Measurements from ENCODE around the gene COLEC11. TPM values are rescaled to one million over a fixed set of nuclear protein-coding genes. Genes with fewer than 3 reads are reported as not detected.

Gene COLEC11
- total RNA-seq, 1 experiment from 2014 or later: 0.39 TPM

DNA sequence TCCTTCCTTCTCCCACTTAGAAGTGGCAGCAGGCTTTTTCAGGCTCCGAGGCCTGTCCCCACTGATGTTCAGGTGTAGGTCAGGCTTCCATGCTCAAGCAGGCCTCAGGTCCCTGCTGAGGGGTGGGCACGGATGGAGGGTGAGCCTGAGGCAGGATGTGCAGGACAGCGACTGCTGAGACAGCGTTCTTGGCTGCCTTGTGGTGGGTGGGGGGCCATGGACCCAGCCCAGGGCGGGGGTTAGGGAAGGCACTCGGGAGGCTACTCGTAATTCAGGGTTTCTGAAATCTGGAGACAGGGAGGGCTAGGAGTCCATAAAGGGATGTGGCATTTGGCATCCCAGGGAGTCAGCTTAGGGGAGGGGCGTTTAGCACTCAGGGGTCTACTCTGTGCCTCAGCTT, 30.3 kb downstream of the COLEC11 start:
- H3K79me2 ChIP-seq (ENCODE audit: insufficient read depth, low read length): no peaks in the 10 kb centered on the region
- no peaks in the 10 kb centered on the region for H3K9me3 ChIP-seq (ENCODE audit: control insufficient read depth, low read depth, low read length)
- no CpG with 5 or more reads among the region's 8 CpGs for WGBS (ENCODE audit: extremely low coverage, insufficient read length, low lambda C conversion rate)
- no peak overlapping the region for H4K91ac ChIP-seq (ENCODE audit: insufficient read length, low read depth, low read length)
- no peak overlapping the region for H3K4me2 ChIP-seq (ENCODE audit: insufficient read depth, insufficient read length, low read length)
- H3K4me1 Mint-ChIP-seq: peaks cover 12% of the 10 kb centered on the region in 2 experiments
- H2BK15ac ChIP-seq (ENCODE audit: low read depth, low read length): no peak overlapping the region
- peaks cover 11 to 12% of the 10 kb centered on the region in 2 experiments; a peak in 4 of 5 replicates for H3K9me3 Mint-ChIP-seq
- no peaks in the 10 kb centered on the region for H3K23me2 ChIP-seq (ENCODE audit: insufficient read length, low read depth, low read length, poor library complexity, severe bottlenecking)
- no peak overlapping the region for H3K9ac ChIP-seq (ENCODE audit: extremely low read depth, insufficient read length, low read length)
- no peak overlapping the region for H3K14ac ChIP-seq (ENCODE audit: insufficient read depth, low read length)
- H4K20me1 ChIP-seq (ENCODE audit: control insufficient read depth, insufficient read depth, insufficient read length): no peaks in the 10 kb centered on the region
- H3K4ac ChIP-seq (ENCODE audit: low read depth, low read length): no peak overlapping the region
- no peak overlapping the region for H4K5ac ChIP-seq (ENCODE audit: insufficient read length, low read depth, low read length)
- H3K27me3 Mint-ChIP-seq (ENCODE audit: low read depth): peaks cover 4% of the 10 kb centered on the region
- H3K36me3 Mint-ChIP-seq (ENCODE audit: insufficient read depth in 1 of 3, low read depth in 3 of 3): no peaks in the 10 kb centered on the region
- H4K8ac ChIP-seq (replicated peaks; ENCODE audit: insufficient read length, low read depth, low read length): no peak overlapping the region
- no peak overlapping the region for H3T11ph ChIP-seq (ENCODE audit: low read length)
- no peak overlapping the region for H2BK5ac ChIP-seq (ENCODE audit: insufficient read length, low read length)
- no peak overlapping the region for H3K23ac ChIP-seq (ENCODE audit: insufficient read length, low read depth, low read length)
- H2BK120ac ChIP-seq (ENCODE audit: low read depth, low read length, poor library complexity, severe bottlenecking): no peak overlapping the region
- no peaks in the 10 kb centered on the region for H3K27me3 ChIP-seq (ENCODE audit: insufficient read depth, low read length)
- H3K27ac ChIP-seq (ENCODE audit: insufficient read length, low read depth, low read length): no peak overlapping the region
- no peaks in the 10 kb centered on the region for H3K4me1 ChIP-seq (ENCODE audit: insufficient read depth, low read length)
- H2AFZ ChIP-seq (ENCODE audit: low read length): no peak overlapping the region
- H3K27ac Mint-ChIP-seq: no peak overlapping the region
- no peak overlapping the region for H2BK12ac ChIP-seq (ENCODE audit: insufficient read length, low read depth, low read length)
- no peak overlapping the region for H2AK5ac ChIP-seq (ENCODE audit: insufficient read length, low read length)
- H3K79me1 ChIP-seq (ENCODE audit: insufficient read depth, low read depth, low read length, poor library complexity, severe bottlenecking): no peaks in the 10 kb centered on the region
- no peak overlapping the region for H2BK20ac ChIP-seq (ENCODE audit: low read depth, low read length, poor library complexity, severe bottlenecking)
- TF ChIP-seq, protein P1, sequence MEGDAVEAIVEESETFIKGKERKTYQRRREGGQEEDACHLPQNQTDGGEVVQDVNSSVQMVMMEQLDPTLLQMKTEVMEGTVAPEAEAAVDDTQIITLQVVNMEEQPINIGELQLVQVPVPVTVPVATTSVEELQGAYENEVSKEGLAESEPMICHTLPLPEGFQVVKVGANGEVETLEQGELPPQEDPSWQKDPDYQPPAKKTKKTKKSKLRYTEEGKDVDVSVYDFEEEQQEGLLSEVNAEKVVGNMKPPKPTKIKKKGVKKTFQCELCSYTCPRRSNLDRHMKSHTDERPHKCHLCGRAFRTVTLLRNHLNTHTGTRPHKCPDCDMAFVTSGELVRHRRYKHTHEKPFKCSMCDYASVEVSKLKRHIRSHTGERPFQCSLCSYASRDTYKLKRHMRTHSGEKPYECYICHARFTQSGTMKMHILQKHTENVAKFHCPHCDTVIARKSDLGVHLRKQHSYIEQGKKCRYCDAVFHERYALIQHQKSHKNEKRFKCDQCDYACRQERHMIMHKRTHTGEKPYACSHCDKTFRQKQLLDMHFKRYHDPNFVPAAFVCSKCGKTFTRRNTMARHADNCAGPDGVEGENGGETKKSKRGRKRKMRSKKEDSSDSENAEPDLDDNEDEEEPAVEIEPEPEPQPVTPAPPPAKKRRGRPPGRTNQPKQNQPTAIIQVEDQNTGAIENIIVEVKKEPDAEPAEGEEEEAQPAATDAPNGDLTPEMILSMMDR (conservative IDR thresholded peaks at IDR 0.05): no peak
- DNase-seq: no peak
- no peak overlapping the region for H3K18ac ChIP-seq (ENCODE audit: insufficient read length, low read depth, low read length)
- H3K56ac ChIP-seq (ENCODE audit: insufficient read length, low read depth, low read length): no peak overlapping the region
- no peak overlapping the region for H3K4me3 Mint-ChIP-seq

Measured in H9 (cell line).